ENCODE results near the gene CRISPLD2. TPM values are rescaled to one million over a fixed set of nuclear protein-coding genes. Genes with fewer than 3 reads are reported as not detected.

CRISPLD2 gene
- total RNA-seq, 4 donors from 2014 or later, result 54.9 to 109 (median 63.4) TPM

DNA sequence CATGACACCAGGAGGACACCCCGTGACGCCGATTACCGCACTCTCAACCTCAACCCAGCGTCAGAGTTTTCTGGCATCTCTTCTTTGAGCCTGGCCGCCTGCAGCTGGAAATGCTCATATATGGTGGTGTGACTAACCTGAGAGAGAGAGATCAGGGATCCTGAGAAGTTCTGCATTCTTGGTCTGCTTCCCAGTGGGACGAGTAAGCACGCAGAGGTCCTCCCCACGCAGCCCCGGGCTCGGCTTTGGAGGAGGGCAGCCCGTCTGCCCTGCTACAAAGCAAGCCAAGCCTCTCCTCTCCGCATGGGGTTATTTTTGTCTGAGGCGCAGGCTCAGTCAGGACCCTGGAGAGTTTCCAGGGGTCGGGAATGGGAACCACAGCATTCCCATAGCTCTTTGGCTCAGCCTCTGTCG, 16.5 kb downstream of the CRISPLD2 start:
- H3K9me3 ChIP-seq, result no peaks in the 10 kb centered on the region
- TF ChIP-seq, protein P1, sequence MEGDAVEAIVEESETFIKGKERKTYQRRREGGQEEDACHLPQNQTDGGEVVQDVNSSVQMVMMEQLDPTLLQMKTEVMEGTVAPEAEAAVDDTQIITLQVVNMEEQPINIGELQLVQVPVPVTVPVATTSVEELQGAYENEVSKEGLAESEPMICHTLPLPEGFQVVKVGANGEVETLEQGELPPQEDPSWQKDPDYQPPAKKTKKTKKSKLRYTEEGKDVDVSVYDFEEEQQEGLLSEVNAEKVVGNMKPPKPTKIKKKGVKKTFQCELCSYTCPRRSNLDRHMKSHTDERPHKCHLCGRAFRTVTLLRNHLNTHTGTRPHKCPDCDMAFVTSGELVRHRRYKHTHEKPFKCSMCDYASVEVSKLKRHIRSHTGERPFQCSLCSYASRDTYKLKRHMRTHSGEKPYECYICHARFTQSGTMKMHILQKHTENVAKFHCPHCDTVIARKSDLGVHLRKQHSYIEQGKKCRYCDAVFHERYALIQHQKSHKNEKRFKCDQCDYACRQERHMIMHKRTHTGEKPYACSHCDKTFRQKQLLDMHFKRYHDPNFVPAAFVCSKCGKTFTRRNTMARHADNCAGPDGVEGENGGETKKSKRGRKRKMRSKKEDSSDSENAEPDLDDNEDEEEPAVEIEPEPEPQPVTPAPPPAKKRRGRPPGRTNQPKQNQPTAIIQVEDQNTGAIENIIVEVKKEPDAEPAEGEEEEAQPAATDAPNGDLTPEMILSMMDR (IDR thresholded peaks at IDR 0.05), result no peak
- peak; percentile 98 for TF ChIP-seq EP300 (IDR thresholded peaks at IDR 0.05)
- TF ChIP-seq POLR2A (IDR thresholded peaks at IDR 0.05), result no peak
- TF ChIP-seq POLR2AphosphoS5 (IDR thresholded peaks at IDR 0.05), result peak in 1 of 3 donors; percentile 67
- peaks cover 3% of the 10 kb centered on the region for H3K27me3 ChIP-seq
- 32% methylated on average over 8 of the region's 16 CpGs for WGBS
- DNase-seq (ENCODE audit: low spot score in 2 of 2), result peak in 1 of 2 donors; percentile 80
- H3K27ac ChIP-seq, result peak overlapping the region; percentile 72
- H3K4me1 ChIP-seq, result peaks cover 67% of the 10 kb centered on the region
- peaks cover 17% of the 10 kb centered on the region for H3K36me3 ChIP-seq
- H3K4me3 ChIP-seq, result no peak overlapping the region

DNA sequence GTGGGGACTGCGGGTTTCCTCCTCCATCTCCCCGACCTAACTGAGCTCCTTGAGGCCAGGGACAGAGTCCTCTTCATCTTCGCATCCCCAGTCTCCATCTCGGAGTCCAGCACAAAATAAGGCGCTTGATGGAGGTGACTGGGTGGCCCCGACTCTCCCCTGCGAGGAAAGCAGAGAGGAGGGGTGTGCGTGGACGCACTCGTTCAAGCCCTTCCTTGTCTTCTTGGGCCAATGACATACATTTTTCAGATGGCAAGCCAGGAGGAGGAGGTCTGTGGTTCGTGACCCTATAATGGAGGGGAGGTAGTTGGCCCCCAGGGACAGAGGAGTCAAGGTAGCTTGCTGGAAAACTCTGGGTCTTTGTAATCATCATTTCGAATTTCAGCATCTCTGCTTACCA, 17.2 kb downstream of the CRISPLD2 start:
- DNase-seq (ENCODE audit: low spot score in 2 of 2), result no peak
- Histone ChIP-seq H3K4me3 (no peak overlapping the region), H3K9me3 (no peaks in the 10 kb centered on the region), H3K36me3 (peaks cover 17% of the 10 kb centered on the region), H3K4me1 (peaks cover 69% of the 10 kb centered on the region), H3K27me3 (peaks cover 3% of the 10 kb centered on the region), H3K27ac (peak overlapping the region; percentile 72)
- no peak for TF ChIP-seq POLR2A (IDR thresholded peaks at IDR 0.05)
- TF ChIP-seq POLR2AphosphoS5 (IDR thresholded peaks at IDR 0.05), result no peak
- TF ChIP-seq EP300 (IDR thresholded peaks at IDR 0.05), result no peak
- TF ChIP-seq, protein P1 (IDR thresholded peaks at IDR 0.05), result no peak
- WGBS, result 82% methylated on average over 12 of the region's 12 CpGs

DNA sequence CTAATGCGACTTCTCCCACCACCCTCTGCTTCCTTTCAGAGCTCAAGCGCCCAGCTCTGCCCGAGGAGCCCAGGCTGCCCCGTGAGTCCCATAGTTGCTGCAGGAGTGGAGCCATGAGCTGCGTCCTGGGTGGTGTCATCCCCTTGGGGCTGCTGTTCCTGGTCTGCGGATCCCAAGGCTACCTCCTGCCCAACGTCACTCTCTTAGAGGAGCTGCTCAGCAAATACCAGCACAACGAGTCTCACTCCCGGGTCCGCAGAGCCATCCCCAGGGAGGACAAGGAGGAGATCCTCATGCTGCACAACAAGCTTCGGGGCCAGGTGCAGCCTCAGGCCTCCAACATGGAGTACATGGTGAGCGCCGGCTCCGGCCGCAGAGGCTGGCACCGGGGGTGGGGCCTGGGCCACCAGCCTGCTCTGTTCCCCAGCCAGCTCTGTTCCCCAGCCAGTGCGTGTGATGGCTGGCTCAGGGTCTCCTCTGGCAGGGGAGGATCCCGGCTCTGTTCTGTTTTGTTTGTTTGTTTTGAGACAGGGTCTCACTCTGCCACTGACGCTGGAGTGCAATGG, 18.7 kb downstream of the CRISPLD2 start:
- TF ChIP-seq POLR2A (IDR thresholded peaks at IDR 0.05) (no peak), EP300 (IDR thresholded peaks at IDR 0.05) (no peak), POLR2AphosphoS5 (IDR thresholded peaks at IDR 0.05) (no peak)
- TF ChIP-seq, protein P1 (IDR thresholded peaks at IDR 0.05), result no peak
- H3K27ac ChIP-seq, result no peak overlapping the region
- peaks cover 3% of the 10 kb centered on the region for H3K27me3 ChIP-seq
- peaks cover 72% of the 10 kb centered on the region for H3K4me1 ChIP-seq
- peak in 1 of 2 donors; percentile 61 for DNase-seq (ENCODE audit: low spot score in 2 of 2)
- WGBS, result 85% methylated on average over 11 of the region's 19 CpGs
- H3K9me3 ChIP-seq, result no peaks in the 10 kb centered on the region
- H3K36me3 ChIP-seq, result peaks cover 17% of the 10 kb centered on the region
- H3K4me3 ChIP-seq, result no peak overlapping the region

DNA sequence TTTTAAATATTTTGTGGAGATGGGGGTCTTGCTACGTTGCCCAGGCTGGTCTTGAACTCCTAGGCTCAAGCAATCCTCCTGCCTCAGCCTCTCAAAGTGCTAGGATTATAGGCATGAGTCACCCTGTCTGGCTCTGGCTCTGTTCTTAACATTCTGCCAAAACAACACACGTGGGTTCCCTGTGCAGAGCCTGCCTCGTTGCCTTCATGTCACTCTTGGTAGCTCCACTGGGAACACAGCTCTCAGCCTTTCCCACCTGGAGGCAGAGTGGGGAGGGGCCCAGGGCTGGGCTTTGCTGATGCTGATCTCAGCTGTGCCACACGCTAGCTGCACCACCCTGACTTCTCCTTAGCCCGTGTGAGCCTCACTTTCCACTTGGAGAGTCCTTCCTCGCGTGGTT, 19.3 kb downstream of the CRISPLD2 start:
- no peak overlapping the region for H3K4me3 ChIP-seq
- peak in 1 of 2 donors; percentile 61 for DNase-seq (ENCODE audit: low spot score in 2 of 2)
- 48% methylated on average over 6 of the region's 7 CpGs for WGBS
- TF ChIP-seq POLR2A (IDR thresholded peaks at IDR 0.05) (no peak), EP300 (IDR thresholded peaks at IDR 0.05) (no peak), POLR2AphosphoS5 (IDR thresholded peaks at IDR 0.05) (no peak)
- TF ChIP-seq, protein P1 (IDR thresholded peaks at IDR 0.05), result no peak
- peaks cover 73% of the 10 kb centered on the region for H3K4me1 ChIP-seq
- H3K27ac ChIP-seq, result peak overlapping the region; percentile 4
- H3K9me3 ChIP-seq, result no peaks in the 10 kb centered on the region
- peaks cover 3% of the 10 kb centered on the region for H3K27me3 ChIP-seq
- H3K36me3 ChIP-seq, result peaks cover 17% of the 10 kb centered on the region

DNA sequence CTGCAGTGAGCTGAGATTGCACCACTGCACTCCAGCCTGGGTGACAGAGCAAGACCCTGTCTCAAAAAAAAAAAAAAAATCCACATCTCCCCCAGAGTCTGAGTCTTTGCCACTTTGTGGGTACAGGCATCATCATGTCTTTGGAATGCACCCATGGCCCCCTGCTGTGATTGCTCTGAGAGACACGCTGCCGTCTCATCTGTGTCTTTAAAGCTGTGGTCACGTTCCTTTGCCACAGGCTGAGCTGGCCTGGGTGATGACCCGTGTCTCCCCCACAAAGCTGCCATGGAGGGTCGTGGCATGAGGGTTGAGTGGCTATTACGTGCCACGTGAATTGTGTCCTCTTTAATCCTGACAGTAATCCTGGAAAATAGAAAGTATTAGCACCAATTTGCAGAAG, 20.2 kb downstream of the CRISPLD2 start:
- 83% methylated on average over 7 of the region's 7 CpGs for WGBS
- peaks cover 23% of the 10 kb centered on the region for H3K36me3 ChIP-seq
- H3K27me3 ChIP-seq, result peaks cover 3% of the 10 kb centered on the region
- TF ChIP-seq POLR2AphosphoS5 (IDR thresholded peaks at IDR 0.05), result no peak
- TF ChIP-seq, protein P1 (IDR thresholded peaks at IDR 0.05), result no peak
- TF ChIP-seq EP300 (IDR thresholded peaks at IDR 0.05), result no peak
- TF ChIP-seq POLR2A (IDR thresholded peaks at IDR 0.05), result no peak
- H3K9me3 ChIP-seq, result no peaks in the 10 kb centered on the region
- no peak overlapping the region for H3K27ac ChIP-seq
- H3K4me3 ChIP-seq, result no peak overlapping the region
- peaks cover 69% of the 10 kb centered on the region for H3K4me1 ChIP-seq
- DNase-seq (ENCODE audit: low spot score in 2 of 2), result no peak

Data from suprapubic skin (tissue), 4 donors.